ENCODE data around the gene SPINK4. TPM values are rescaled to one million over a fixed set of nuclear protein-coding genes. Genes with fewer than 3 reads are reported as not detected.

The SPINK4 gene, protein sequence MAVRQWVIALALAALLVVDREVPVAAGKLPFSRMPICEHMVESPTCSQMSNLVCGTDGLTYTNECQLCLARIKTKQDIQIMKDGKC
- total RNA-seq: not detected in 2 replicates

DNA sequence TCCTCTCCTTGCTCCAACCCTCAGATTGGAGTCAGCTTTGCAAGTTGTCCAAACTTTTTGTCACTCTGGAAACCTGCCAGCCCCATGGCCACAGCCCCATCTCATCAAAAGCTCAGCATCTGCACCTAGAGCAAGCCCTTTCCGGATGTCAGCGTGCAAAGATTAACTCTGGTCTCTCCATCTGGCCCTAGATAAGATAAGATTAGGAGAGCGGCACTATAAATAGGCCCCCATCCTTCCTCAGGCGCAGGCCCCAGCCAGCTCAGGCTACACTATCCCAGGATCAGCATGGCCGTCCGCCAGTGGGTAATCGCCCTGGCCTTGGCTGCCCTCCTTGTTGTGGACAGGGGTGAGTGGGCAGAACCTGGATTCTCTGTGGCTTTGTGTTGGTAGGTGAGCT is at the start of gene SPINK4:
TSS of gene SPINK4 (plus strand) at position 247 of the 400 bp plus-strand sequence. CDS start at position 289, 42 bp downstream.

DNA sequence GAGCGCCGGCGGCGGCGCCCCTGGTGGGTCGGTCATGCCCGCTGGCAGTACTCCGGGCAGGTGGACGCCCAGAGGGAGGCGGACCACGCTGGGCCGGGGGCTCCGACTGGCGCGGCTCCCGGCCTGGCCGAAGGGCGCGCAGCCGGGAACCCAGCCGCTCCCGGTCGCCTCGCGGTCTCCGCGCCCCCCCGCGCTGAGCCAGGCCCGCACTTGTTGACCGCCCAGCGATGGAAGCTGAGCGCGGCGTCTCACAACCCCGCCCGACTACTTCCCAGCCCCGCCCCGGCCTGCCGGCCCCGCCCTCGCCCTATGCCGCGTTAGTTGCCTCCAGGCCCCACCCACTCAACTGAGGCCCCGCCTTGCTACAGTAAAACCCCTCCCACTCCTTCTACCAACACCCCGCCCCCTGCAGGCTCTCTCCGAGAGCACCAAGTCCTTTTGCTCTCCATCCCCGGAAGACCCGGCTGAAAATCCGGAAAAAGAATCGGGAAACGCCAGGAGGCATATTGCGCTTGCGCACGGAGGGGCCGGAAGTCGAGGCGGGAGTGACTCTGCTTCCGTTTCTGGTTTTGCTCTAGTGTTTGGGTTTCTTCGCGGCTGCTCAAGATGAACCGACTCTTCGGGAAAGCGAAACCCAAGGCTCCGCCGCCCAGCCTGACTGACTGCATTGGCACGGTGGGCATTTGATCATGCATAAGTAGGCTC is 24.7 kb downstream of the SPINK4 start, which contains the start of the genes BAG1 and CHMP5:
TSS of gene BAG1 (minus strand) at position 236 of the 705 bp plus-strand sequence.
TSS of gene CHMP5 (plus strand) at position 577 of the 705 bp plus-strand sequence. CDS start at position 607, 30 bp downstream.

DNA sequence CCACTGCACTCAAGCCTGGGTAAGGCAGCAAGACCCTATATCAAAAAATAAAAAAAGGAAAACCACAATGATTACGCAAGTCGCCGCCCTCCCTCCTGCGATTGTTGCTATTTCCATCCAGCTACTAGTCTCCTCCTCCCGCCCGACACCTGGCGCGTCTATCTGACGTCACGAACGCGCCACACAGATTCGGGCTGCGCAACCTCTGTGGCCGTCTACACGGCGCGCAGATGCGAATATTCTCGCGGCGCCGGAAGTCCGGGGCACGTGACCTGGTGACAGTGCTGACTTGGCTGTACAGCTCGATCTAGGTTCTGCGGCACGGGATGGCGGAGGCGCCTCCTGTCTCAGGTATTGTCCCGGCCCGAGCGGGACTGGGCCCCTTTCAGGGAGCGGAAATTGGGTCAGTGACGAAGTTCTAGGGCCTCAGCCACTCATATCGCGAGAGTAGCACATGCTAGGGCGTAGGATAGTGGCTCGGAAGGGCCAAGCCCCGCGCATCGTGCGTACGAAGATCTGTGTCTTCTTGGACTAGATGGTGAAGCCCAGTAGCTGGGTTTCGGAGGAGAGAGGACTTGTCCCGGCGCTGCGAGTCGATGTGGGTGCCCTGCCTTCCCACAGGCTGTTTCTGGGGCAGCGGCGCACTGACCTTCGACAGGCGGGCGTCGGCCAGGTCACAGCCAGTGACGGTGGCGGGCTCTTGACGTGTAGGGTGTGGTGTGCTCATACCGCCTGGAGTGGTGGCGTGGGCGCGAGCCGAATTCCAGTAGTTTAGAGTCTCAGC is 50.5 kb downstream of the SPINK4 start, which contains the start of gene NFX1:
TSS of gene NFX1 (plus strand) at position 270 of the 784 bp plus-strand sequence. CDS start at position 327, 57 bp downstream.

Other genes starting within 250 kb of the SPINK4 start
- 16.0 and 29.4 TPM in 2 replicates for gene APTX, start 238.5 kb upstream of the SPINK4 start, total RNA-seq
- gene DNAJA1, start 214.9 kb upstream of the SPINK4 start, total RNA-seq: 74.7 and 90.9 TPM in 2 replicates
- gene SMU1, start 163.5 kb upstream of the SPINK4 start, total RNA-seq: 11.1 and 11.4 TPM in 2 replicates
- 88.1 and 95.9 TPM in 2 replicates for gene B4GALT1, start 72.8 kb upstream of the SPINK4 start, total RNA-seq
- gene BAG1, start 24.5 kb downstream of the SPINK4 start, total RNA-seq: 27.0 and 46.1 TPM in 2 replicates
- 36.3 and 51.4 TPM in 2 replicates for gene CHMP5, start 24.9 kb downstream of the SPINK4 start, total RNA-seq
- gene NFX1, start 50.3 kb downstream of the SPINK4 start, total RNA-seq: 20.3 and 21.8 TPM in 2 replicates
- 2.9 and 3.7 TPM in 2 replicates for gene AQP7, start 162.4 kb downstream of the SPINK4 start, total RNA-seq
- 8.5 and 11.2 TPM in 2 replicates for gene AQP3, start 207.4 kb downstream of the SPINK4 start, total RNA-seq
- 23.3 and 26.0 TPM in 2 replicates for gene NOL6, start 233.8 kb downstream of the SPINK4 start, total RNA-seq

Measured in cardiac ventricle fibroblast (primary cell).